Caco-2 (cell line): ENCODE data around the gene PRKAR2B. TPM values are rescaled to one million over a fixed set of nuclear protein-coding genes. Genes with fewer than 3 reads are reported as not detected.

Experiments
- BruUV-seq: library from RNA; stranded (reverse); fragments of 400-500 nt; replicated peaks from 2 replicates; lab custom pipeline; 2021; lab: Mats Ljungman, UMichigan
- CTCF ChIA-PET: fragments of 300-600 bp; sonication (Branson Sonifier 250); formaldehyde crosslinking; loops from one replicate; lab custom pipeline; 2022; ENCODE audit warnings: antibody characterized with exemption; lab: Charles Lee
- POLR2A ChIA-PET: fragments of 300-600 bp; sonication (Branson Sonifier 250); formaldehyde crosslinking; loops from one replicate; lab custom pipeline; 2022; ENCODE audit warnings: antibody characterized with exemption; lab: Charles Lee
- DNase-seq, 2 experiments: peaks; one replicate each; pipeline versions ENCODE4 v3.0.0 to v3.0.0-alpha.2; 2020 to 2022
- H3K27me3 ChIP-seq: replicated peaks from 2 replicates; pipeline ENCODE4 v1.6.0; 2011; ENCODE audit warnings: low read length; ENCODE audit not compliant: control insufficient read depth, insufficient read depth
- H3K36me3 ChIP-seq: 2 replicates; pipeline ENCODE4 v1.5.1; 2011; ENCODE audit warnings: low read length; ENCODE audit not compliant: control insufficient read depth, insufficient read depth
- H3K4me1 ChIP-seq: fragments of 250-450 bp; sonication (Bioruptor Pico); 2 replicates; pipeline ENCODE4 v1.5.1; 2020; ENCODE audit warnings: mild to moderate bottlenecking
- H3K4me3 ChIP-seq: 2 replicates; pipeline ENCODE4 v1.5.1; 2011; ENCODE audit warnings: low read depth, mild to moderate bottlenecking, control low read depth, low read length
- H3K9me3 ChIP-seq: fragments of 250-450 bp; sonication (Bioruptor Pico); 2 replicates; pipeline ENCODE4 v1.5.1; 2020; ENCODE audit warnings: mild to moderate bottlenecking, moderate library complexity
- H3K27ac Mint-ChIP-seq: one replicate; pipeline ENCODE4 v1.8.0; 2022; ENCODE audit warnings: mixed read lengths; ENCODE audit not compliant: unreplicated experiment
- H3K27me3 Mint-ChIP-seq: one replicate; pipeline ENCODE4 v1.8.0; 2022; ENCODE audit warnings: mixed read lengths; ENCODE audit not compliant: insufficient read depth, unreplicated experiment
- H3K36me3 Mint-ChIP-seq: one replicate; pipeline ENCODE4 v1.8.0; 2022; ENCODE audit warnings: mild to moderate bottlenecking, mixed read lengths; ENCODE audit not compliant: insufficient read depth, unreplicated experiment
- H3K4me1 Mint-ChIP-seq: one replicate; pipeline ENCODE4 v1.8.0; 2022; ENCODE audit warnings: low read depth, mixed read lengths; ENCODE audit not compliant: unreplicated experiment
- H3K4me3 Mint-ChIP-seq: one replicate; pipeline ENCODE4 v1.8.0; 2022; ENCODE audit warnings: mild to moderate bottlenecking, moderate library complexity, mixed read lengths; ENCODE audit not compliant: unreplicated experiment
- H3K9me3 Mint-ChIP-seq: one replicate; pipeline ENCODE4 v1.8.0; 2022; ENCODE audit warnings: mixed read lengths; ENCODE audit not compliant: unreplicated experiment
- CTCF ChIP-seq, 2 experiments: fragments of 200-600 bp in 1 of 2; IDR thresholded peaks; 1 replicate in 1 of 2; 2 replicates in 1 of 2; pipeline versions ENCODE4 v1.5.1 to v1.8.0; 2011 to 2022; ENCODE audit warnings: antibody characterized with exemption in 1 of 2, control low read depth in 1 of 2, inconsistent platforms in 1 of 2, low read depth in 1 of 2, low read length in 1 of 2, mild to moderate bottlenecking in 1 of 2, moderate library complexity in 1 of 2; ENCODE audit not compliant: insufficient read depth in 1 of 2, severe bottlenecking in 1 of 2, unreplicated experiment in 1 of 2
- intact Hi-C: fragments of 100-400 bp; cut with micrococcal nuclease; formaldehyde crosslinking; loops from one replicate; pipeline ENCODE4 v1.10.0; 2022; ENCODE audit not compliant: unreplicated experiment
- total RNA-seq: library from RNA; stranded (reverse); gene quantifications from 2 replicates; pipeline ENCODE4 v1.2.3, GENCODE V29; 2022

PRKAR2B gene
- total RNA-seq, 1 experiment from 2014 or later: 0.07 TPM

- ChIA-PET POLR2A (no interaction called here), CTCF (no interaction called here)
- Histone ChIP-seq H3K4me1 (no peaks in the 10 kb centered on the region), H3K27me3 (no peaks in the 10 kb centered on the region), H3K4me3 (no peak overlapping the region), H3K9me3 (no peaks in the 10 kb centered on the region), H3K36me3 (no peaks in the 10 kb centered on the region)
- Mint-ChIP-seq H3K4me1 (no peaks in the 10 kb centered on the region), H3K9me3 (no peaks in the 10 kb centered on the region), H3K4me3 (no peak overlapping the region), H3K36me3 (no peaks in the 10 kb centered on the region), H3K27me3 (peaks cover 14% of the 10 kb centered on the region), H3K27ac (no peak overlapping the region)
- no peak for TF ChIP-seq CTCF (IDR thresholded peaks at IDR 0.05; ENCODE audit: insufficient read depth in 1 of 2, low read depth in 1 of 2, low read length in 1 of 2, severe bottlenecking in 1 of 2, unreplicated experiment in 1 of 2)
- BruUV-seq: no TSS peak
- intact Hi-C loops: no loop called here
- DNase-seq: no peak
Measured at GRCh38 chr7:107029061-107029763, 15.3 kb upstream of the PRKAR2B start.

DNA sequence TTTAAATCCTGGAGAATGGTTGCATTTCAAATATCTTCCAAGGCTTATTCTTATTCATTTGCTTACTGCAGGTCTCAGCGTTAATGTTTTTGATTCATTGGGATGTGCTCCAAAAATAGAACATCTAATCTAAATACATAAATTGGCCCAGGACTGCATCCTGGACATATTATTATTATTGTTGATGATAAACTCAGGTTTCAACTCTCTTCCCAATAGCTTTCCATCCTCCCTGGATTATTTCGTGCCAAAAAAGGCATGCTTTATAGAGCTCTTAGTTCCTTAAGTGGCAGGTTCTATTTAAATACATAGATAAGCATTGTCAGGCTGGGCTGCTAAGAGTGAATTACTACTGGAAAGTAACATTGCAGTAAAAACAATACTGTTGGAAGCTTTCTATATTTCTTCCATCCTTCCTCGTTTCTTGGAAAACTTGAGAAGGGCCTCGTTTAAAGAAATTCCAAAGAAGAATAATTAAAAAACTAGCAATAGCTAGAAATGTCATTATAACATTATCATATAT, 14.7 kb upstream of the PRKAR2B start:
- H3K27ac Mint-ChIP-seq: no peak overlapping the region
- no peak overlapping the region for H3K4me3 Mint-ChIP-seq
- no peaks in the 10 kb centered on the region for H3K36me3 ChIP-seq
- peaks cover 14% of the 10 kb centered on the region for H3K27me3 Mint-ChIP-seq
- H3K4me1 ChIP-seq: no peaks in the 10 kb centered on the region
- no peaks in the 10 kb centered on the region for H3K4me1 Mint-ChIP-seq
- H3K4me3 ChIP-seq: no peak overlapping the region
- no TSS peak for BruUV-seq
- DNase-seq: no peak
- intact Hi-C loops: no loop called here
- ChIA-PET POLR2A (no interaction called here), CTCF (no interaction called here)
- H3K27me3 ChIP-seq: no peaks in the 10 kb centered on the region
- no peaks in the 10 kb centered on the region for H3K9me3 ChIP-seq
- H3K9me3 Mint-ChIP-seq: no peaks in the 10 kb centered on the region
- no peak for TF ChIP-seq CTCF (IDR thresholded peaks at IDR 0.05; ENCODE audit: insufficient read depth in 1 of 2, low read depth in 1 of 2, low read length in 1 of 2, severe bottlenecking in 1 of 2, unreplicated experiment in 1 of 2)
- no peaks in the 10 kb centered on the region for H3K36me3 Mint-ChIP-seq

DNA sequence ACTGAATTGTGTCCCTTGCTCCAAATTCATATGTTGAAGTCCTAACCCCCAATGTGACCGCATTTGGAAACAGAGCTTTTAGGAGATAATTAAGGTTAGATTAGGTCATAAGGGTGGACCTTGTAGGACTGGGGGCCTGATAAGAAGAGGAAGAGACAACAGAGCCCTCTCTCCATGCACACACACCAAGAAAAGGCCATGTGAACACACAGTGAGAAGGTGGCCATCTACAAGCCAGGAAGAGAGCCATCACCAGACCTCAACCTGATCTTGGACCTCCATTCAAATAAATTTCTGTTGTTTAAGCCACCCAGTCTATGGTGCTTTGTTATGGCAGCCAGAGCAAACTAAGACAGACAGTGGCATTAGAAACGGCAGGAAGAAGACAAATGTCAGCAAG, 12.5 kb upstream of the PRKAR2B start:
- CTCF ChIA-PET: no interaction called here
- intact Hi-C loops: no loop called here
- DNase-seq: no peak
- no peak for TF ChIP-seq CTCF (IDR thresholded peaks at IDR 0.05; ENCODE audit: insufficient read depth in 1 of 2, low read depth in 1 of 2, low read length in 1 of 2, severe bottlenecking in 1 of 2, unreplicated experiment in 1 of 2)
- peaks cover 15% of the 10 kb centered on the region for H3K27me3 Mint-ChIP-seq
- H3K36me3 Mint-ChIP-seq: no peaks in the 10 kb centered on the region
- H3K4me3 Mint-ChIP-seq: no peak overlapping the region
- H3K27ac Mint-ChIP-seq: no peak overlapping the region
- H3K36me3 ChIP-seq: no peaks in the 10 kb centered on the region
- H3K4me1 Mint-ChIP-seq: no peaks in the 10 kb centered on the region
- H3K4me3 ChIP-seq: no peak overlapping the region
- H3K9me3 ChIP-seq: no peaks in the 10 kb centered on the region
- H3K27me3 ChIP-seq: no peaks in the 10 kb centered on the region
- no peaks in the 10 kb centered on the region for H3K4me1 ChIP-seq
- POLR2A ChIA-PET: no interaction called here
- no peaks in the 10 kb centered on the region for H3K9me3 Mint-ChIP-seq
- no TSS peak for BruUV-seq
